GM12875 (cell line): ENCODE data around the gene HNRNPLL.
"Not testable (repeated sequence)": the region's sequence is repeated elsewhere in the genome, so short reads cannot be mapped to it uniquely, and the experiment has no call there.

Experiments
- H3K4me3 ChIP-seq: one replicate; pipeline ENCODE4 v1.5.1; 2011; ENCODE audit warnings: low read depth, low read length, control low read depth
- TF ChIP-seq, protein P1 (sequence below): IDR thresholded peaks from 2 replicates; pipeline ENCODE4 v1.5.1; 2011; ENCODE audit warnings: low read depth, mild to moderate bottlenecking, control low read depth, inconsistent platforms, low read length, moderate library complexity, borderline replicate concordance; ENCODE audit not compliant: insufficient read depth

HNRNPLL gene

GRCh38 chr2:38617301-38617700, 14.6 kb upstream of the HNRNPLL start:
- TF ChIP-seq, protein P1, sequence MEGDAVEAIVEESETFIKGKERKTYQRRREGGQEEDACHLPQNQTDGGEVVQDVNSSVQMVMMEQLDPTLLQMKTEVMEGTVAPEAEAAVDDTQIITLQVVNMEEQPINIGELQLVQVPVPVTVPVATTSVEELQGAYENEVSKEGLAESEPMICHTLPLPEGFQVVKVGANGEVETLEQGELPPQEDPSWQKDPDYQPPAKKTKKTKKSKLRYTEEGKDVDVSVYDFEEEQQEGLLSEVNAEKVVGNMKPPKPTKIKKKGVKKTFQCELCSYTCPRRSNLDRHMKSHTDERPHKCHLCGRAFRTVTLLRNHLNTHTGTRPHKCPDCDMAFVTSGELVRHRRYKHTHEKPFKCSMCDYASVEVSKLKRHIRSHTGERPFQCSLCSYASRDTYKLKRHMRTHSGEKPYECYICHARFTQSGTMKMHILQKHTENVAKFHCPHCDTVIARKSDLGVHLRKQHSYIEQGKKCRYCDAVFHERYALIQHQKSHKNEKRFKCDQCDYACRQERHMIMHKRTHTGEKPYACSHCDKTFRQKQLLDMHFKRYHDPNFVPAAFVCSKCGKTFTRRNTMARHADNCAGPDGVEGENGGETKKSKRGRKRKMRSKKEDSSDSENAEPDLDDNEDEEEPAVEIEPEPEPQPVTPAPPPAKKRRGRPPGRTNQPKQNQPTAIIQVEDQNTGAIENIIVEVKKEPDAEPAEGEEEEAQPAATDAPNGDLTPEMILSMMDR: no peak
- H3K4me3 ChIP-seq: no peak overlapping the region

- TF ChIP-seq, protein P1: no peak
- no peak overlapping the region for H3K4me3 ChIP-seq
These were observed 12.5 kb upstream of the HNRNPLL start for GRCh38 chr2:38615237-38615636.

DNA sequence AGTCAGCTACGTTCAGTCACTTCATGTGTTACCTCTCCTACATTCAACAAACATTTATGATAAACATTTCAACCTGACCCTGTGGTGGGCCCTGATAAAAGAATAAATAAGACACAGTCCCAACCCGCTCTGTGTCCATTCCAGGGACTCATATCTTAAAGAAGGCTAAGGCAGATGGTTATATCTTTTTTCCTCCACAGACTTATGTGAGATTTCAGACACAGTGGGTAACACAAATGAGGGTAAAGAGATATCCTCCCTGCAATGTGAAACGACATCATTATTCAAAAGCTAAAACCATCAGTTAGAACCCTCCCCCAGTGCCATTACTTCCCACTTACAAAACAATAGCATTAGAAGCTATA, 11.1 kb upstream of the HNRNPLL start:
- TF ChIP-seq, protein P1: no peak
- no peak overlapping the region for H3K4me3 ChIP-seq

DNA sequence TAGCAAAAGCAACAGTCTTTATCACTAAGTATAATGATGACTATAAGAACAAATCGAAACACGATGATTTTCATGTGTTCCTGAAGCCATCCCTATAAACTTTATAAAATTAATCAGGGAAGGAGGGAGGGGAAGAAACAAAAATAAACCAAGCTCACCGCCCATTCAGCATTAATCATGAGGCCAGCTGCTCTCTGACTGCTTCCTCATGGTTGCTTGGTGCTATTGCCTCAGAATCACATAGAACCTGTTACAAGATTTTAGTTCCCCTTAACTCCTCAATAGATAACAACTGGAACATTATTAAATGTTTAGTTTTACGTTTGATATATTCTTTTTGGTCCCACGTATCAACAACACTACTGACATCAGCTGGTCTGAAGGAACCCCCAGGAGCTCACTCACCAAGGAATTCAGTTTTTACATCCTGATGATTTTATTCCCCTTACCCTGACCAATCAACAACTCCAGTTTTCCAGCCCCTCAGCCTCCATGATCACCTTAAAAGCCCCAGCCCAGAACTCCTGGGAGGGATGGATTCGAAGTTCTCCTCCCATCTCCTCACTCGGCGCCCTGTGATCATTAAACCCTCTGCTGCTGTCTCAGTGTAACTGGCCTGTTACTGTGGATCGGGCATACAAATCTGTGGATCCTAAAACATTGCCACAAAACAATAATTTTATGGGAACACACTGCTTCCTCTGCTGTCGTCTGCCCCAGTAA, 10.6 kb upstream of the HNRNPLL start:
- TF ChIP-seq, protein P1: no peak
- H3K4me3 ChIP-seq: no peak overlapping the region

DNA sequence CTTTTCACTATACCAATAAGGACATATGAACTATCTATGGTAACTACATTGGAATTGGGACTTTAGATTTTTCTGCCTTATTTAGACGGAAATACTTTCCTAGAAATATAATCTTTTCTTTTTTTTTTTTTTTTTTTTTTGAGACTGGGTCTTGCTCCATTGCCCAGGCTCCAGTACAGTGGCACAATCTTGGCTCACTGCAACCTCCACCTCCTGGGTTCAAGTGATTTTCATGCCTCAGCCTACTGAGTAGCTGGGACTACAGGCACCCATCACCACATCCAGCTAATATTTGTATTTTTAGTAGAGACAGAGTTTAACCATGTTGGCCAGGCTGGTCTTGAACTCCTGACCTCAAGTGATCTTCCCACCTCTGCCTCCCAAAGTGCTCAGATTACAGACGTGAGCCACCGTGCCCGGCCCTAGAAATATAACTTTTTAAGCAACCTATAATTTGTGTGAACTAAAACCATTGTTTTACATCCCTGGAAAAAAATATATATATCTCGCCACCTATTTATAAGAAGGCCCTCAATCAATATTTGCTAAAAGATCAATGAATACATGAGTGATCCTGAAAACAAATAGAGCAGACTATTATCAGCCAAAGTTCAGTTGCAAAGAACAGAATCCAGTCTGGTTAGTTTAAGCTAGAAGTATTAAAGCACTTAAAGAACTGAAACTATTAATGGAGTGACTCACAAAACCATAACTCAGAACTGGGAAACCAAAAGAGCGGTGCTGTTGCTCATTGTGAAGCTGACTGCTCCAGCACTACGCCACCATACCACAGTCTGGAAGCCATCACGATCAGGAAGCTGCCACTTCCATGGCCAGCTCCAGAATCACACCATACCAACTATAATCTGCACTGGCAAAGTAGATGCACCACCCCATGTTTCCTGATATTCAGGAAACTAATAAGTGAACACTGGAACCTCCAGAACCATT, 8.4 kb upstream of the HNRNPLL start:
- no peak overlapping the region for H3K4me3 ChIP-seq
- TF ChIP-seq, protein P1: no peak

GRCh38 chr2:38609246-38609645, 6.5 kb upstream of the HNRNPLL start:
- not testable (repeated sequence) for H3K4me3 ChIP-seq

DNA sequence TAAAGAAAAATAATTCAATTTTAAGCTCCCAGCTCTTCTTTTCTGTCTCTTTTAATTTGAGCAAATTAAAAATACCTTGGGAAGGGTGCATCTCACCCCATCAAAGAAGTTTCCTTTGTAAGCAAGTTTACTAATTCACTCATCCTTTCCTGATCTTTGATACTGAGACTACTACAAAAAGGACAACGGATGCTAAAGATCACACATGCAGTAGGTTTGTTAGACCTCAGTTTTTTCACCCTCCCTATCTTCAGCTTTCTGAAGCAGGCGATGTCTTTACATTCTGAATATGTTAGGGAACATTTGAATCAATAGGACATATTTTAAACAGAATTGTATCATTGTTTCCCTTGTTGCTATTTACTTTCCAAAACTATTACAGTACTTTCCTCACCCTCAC, 6.0 kb upstream of the HNRNPLL start:
- no peak overlapping the region for H3K4me3 ChIP-seq
- TF ChIP-seq, protein P1: no peak
